Activated T-cell treated with anti-CD3 and anti-CD28 coated beads for 1 hour (primary cell): ENCODE results near the gene NBL1.

Experiments
- DNase-seq: peaks from one replicate; pipeline ENCODE4 v3.0.0-alpha.2; 2020; ENCODE audit warnings: low read depth

NBL1 gene

DNA sequence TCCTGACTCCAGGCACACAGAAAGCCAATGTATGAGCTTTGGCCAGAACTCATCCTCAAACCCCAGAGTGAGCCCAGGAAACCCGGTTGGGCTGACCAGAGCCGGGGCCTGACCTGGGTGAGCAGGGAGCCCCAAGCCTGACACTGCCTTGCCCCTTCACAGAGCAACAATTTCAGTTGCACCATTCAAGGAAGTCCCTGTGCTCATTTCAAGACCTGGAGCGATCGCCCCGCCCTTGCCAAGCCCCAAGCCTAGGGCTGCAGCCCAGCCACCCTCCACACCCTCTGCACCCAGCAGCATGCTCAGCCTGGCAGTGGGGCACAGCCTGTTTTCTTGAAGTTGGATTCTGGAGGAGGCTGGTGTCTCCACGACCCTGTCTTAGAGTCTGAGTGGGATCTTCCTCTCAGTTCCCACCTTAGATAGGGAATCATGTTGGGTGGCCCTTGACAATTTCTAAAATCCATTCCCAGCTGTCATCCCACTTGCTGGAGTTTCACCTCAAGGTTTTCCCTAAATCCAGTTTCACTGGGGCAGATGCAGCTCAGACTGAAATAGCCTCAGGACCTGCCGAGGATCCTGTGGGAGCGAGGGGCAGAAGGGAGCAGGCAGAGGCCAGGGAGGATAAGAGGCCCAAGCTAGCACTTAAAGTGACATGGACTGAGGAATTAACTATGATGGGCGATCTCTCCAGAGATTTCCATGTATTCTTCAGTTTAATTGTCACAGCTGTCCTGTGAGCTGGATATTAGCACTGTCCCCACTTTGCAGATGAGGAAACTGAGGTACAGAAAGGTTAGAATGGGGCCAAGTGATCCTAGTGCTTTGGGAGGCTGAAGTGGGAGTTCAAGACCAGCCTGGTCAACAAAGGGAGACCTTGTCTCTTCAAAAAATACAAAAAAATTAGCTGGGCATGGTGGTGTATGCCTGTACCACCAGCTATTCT is 2.5 kb downstream of the NBL1 start:
- no peak for DNase-seq

DNA sequence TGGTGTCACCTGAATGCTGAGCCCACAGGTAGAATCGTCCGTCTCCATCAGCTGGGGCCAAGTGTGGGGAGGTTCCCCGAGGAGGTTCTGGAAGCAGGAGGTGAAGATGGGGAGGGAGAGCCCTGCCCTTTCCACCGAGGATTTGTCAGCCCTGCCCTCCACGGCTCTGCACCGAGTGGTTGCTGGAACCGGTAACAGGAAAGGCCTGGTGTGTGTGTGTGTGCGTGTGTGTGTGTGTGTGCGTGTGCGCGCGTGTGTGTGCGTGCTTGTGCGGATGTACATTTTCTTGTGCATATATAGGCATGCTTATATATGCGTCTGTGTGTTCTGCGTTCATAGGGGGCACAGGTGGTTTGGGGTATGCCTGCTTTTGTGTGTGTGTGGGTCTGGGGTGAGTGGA is 3.5 kb downstream of the NBL1 start:
- DNase-seq = no peak

DNA sequence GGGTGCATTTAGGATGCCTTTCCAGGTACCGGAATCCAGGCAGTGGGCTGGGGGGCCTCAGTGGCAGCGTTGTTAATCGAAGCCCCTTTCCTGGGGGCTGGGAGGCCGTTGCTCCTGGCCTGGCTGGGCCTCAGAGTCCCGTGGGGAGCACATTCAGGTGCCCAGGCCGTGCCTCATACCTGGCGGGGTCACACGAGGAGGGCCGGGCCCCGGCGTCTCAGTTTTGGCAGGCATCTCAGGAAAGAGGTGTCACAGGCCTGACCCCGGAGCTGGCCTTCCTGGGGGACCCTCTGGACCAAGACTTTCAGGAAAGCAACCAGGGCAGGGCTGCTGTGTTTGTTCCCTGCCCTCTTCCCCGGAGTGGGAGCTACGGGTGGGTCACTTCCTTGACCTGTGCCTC is 4.1 kb downstream of the NBL1 start:
- no peak for DNase-seq

DNA sequence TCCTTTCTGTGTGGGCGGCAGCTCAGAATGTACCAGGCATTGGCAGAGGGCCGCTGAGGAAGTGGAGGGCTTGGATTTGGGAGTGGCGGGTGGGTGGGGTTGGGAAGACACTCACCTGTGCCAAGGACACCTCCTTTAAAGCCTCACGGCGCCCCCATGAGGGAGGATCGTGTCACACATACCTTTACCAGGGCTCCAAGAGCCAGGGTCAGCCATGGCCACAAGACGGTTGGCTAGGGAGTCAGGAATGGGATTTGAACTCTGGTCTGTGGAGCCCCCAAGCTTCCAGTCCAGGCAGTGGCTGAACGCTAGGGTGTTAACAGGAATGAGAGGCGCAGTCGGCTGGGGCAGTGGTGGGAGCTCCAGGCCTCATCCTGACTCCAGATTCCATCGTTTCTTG is 4.6 kb downstream of the NBL1 start:
- DNase-seq = no peak

DNA sequence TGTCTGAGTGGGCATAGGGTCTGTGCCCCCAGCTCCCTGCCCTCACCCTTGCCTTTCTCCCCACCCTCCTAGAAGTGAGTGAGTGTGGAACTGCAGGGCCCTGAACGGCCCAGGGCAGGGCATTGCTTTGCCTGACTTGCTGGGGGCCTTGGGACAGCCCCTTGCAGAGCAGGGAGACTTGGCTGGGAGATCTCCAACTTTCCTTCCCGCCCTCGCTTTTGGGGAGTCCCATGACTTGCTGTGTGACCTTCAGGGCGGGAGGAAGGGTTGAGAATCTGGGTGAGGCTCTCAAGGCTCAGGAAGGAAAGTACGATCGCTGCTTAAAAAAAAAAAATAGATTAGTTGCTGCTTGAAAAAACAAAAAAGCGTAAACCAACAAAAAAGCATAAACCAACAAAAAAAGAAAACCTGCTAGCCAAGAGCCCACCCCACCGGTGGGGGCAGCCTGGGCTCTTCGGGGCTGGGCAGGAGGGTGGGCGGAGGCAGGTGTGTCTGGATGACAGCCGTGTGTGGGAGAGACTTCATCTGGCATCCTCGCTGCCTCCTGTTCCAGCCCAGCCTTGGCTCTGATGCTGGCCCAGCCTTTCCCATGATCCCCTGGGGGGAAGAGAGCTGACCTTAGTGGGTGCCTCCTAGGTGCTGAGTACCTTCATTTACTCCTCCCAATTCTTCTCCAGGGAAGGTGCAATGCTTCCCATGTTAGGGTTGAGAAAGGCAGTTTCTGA is 6.5 kb downstream of the NBL1 start:
- DNase-seq = no peak

DNA sequence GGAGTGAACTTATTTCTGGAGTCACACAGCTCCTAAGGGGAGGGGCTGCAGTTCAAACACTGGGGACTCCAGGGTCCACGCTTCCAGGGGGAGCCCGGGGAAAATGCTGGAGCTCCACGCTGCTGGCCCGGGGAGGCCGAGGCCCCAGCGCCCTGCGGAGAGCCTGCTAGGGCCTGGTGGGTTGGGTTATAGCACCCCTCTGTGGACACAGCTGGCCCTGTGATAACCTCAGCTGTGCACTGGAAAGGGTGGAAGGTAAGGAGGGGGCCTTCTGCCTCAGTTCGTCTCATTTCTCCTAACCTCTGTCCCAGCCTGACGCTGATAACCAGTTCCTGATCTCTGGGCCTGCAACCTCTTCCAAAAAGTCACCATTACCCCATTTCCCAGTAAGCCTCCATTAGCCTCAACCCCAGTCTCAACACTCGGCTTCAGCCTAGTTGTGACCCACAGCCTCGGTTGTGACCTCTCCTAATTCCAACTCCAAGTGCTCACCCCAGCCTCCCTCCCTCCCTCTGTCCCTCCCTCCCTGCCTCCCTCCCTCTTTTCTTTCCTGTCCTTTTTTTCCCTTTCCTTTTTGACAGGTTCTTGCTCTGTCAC is 7.1 kb downstream of the NBL1 start:
- DNase-seq = no peak

DNA sequence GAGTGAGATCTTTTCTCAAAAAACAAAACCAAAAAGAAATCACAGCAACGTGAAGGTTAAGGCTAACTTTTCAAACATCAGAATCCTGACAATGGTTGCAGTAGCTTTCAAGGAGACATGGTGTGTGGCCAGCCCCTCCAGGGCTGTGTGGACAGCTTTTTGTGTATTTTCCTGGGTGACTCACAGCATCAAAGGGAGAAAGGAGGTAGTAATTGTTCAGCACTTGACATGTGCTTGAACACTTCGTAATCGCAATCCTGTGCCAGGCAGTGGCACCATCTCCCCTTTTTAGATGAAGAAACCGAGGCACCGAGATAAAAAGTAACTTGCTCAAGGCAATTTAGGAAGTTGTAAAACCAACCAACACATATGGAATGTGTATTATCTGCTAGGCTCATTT is 10.3 kb downstream of the NBL1 start:
- no peak for DNase-seq

DNA sequence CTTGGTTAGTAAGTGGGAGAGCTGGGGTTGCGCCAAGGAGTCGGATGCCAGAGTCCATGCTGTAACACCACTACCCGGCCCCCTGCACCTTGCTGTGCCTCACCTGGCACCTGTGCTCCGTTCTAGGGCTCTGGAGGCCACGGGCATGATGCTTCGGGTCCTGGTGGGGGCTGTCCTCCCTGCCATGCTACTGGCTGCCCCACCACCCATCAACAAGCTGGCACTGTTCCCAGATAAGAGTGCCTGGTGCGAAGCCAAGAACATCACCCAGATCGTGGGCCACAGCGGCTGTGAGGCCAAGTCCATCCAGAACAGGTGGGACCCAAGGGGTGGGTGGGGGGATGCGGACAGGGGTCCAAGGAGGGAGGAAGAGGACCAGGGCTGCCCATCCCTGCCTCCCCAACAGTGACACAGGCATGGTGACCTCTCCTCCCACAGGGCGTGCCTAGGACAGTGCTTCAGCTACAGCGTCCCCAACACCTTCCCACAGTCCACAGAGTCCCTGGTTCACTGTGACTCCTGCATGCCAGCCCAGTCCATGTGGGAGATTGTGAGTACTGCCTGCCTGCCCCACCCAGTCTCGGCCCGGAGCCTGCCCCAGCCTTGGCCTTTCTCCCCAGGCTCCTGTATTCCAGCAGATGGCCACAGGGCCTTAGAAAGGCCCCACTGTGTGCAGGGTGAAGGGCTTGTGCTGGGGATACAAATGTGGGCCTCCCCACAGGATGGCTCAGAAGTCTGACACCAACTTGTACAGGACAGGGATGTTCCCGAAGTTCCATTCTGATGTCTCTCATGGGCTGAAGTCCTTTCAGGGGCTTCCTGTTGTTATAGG is 11.0 kb downstream of the NBL1 start:
- no peak for DNase-seq

DNA sequence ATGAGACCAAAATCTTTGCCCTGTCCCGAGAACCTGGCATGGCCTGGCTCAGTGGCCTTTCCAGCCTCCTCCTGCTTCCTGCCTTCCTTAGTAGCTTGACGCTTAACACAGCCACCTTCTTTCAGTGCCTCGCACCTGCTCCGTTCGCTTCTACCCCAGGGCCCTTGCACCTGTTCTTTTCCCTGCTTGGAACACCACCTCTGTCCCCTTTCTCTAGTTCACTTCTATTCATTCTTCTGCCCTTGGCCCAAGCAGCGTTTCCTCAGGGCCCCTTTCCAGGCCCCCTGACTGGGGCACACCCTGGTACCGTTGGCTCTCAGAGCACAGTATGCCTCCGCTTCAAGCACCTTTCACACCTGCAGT is 11.6 kb downstream of the NBL1 start:
- no peak for DNase-seq

DNA sequence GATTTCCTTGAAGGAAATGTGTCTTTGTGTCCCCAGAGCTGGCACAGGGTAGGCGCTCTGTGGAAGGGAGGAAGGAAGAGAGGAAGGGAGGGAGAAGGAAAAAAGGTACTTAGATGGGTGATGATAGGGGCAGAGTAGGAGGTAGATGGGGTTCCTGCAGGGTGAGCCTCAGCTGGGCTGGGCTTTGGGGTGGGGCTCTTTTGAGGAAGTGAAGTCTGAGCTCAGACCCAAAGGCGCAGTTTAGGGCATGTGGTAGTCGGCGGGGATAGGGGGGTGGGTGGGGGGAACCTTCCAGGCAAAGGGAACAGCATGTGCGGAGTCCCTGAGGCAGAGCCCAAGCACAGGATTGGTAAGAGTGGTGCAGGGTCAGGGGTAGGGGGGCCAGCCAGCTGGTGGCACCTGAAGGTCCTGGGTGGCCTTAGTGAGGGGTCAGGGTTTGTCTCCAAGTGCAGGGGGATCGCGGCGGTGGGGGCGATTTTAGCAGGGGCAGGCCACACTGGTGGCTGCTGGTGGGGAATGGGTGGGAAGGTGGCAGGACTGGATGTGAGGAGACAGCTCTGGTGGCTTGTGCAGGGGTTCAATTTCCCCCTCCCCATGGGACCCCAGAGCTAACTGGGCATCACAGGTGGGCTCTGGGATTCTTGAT is 12.1 kb downstream of the NBL1 start:
- DNase-seq = no peak

DNA sequence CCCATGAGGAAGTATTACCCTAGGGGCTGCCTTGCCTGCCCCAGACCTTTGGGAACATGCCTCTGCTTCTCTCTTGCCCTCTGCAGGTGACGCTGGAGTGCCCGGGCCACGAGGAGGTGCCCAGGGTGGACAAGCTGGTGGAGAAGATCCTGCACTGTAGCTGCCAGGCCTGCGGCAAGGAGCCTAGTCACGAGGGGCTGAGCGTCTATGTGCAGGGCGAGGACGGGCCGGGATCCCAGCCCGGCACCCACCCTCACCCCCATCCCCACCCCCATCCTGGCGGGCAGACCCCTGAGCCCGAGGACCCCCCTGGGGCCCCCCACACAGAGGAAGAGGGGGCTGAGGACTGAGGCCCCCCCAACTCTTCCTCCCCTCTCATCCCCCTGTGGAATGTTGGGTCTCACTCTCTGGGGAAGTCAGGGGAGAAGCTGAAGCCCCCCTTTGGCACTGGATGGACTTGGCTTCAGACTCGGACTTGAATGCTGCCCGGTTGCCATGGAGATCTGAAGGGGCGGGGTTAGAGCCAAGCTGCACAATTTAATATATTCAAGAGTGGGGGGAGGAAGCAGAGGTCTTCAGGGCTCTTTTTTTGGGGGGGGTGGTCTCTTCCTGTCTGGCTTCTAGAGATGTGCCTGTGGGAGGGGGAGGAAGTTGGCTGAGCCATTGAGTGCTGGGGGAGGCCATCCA is 12.8 kb downstream of the NBL1 start:
- DNase-seq = no peak

DNA sequence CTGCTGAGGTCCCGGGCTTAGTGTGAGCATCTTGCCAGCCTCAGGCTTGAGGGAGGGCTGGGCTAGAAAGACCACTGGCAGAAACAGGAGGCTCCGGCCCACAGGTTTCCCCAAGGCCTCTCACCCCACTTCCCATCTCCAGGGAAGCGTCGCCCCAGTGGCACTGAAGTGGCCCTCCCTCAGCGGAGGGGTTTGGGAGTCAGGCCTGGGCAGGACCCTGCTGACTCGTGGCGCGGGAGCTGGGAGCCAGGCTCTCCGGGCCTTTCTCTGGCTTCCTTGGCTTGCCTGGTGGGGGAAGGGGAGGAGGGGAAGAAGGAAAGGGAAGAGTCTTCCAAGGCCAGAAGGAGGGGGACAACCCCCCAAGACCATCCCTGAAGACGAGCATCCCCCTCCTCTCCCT is 13.4 kb downstream of the NBL1 start:
- DNase-seq = no peak

DNA sequence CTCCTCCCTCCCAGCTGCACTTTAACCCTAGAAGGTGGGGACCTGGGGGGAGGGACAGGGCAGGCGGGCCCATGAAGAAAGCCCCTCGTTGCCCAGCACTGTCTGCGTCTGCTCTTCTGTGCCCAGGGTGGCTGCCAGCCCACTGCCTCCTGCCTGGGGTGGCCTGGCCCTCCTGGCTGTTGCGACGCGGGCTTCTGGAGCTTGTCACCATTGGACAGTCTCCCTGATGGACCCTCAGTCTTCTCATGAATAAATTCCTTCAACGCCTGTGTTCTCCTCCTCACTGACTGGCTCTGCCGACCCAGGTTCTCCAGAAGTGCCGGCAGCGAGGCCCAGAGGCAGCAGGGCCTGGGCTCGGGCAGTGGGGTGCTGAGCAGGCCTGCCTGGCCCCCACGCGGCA is 14.1 kb downstream of the NBL1 start:
- no peak for DNase-seq

DNA sequence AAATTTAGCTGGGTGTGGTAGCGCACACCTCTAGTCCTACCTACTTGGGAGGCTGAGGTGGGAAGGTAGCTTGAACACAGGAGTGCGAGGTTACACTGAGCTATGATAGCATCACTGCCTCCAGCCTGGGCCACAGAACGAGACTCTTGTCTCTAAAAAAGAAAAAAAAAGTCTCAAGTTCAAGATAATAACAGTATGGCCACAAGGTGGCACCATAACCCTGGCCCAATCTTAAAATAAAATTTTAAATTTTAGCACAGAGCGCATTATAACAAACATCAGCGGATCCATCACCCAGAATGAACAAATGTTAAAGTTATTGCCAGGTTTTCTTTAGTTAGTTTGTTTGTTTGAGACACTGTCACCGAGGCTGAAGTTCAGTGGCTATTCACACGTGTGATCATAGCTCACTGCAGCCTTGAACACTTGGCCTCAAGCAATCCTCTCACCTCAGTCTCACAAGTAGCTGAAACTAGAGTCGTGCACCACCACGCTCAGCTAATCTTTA is 17.7 kb downstream of the NBL1 start:
- DNase-seq = peak; percentile 44

DNA sequence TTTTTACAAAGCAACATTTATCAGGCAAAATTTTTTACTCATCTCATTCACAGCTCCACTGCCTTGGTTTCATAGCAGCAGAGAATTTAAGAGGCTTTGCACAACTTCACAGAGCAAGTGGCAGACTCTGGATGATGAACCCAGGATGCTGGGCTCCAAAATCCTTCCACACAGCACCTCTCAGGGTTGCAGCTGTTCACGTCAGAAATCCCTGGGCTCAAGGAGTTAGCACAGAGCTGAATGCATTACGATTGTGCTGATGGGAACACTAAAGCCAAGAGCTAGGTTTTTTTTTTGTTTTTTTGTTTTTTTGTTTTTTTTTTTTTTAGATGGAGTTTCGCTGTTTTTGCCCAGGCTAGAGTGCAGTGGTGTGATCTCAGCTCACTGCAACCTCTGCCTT is 18.2 kb downstream of the NBL1 start:
- no peak for DNase-seq

DNA sequence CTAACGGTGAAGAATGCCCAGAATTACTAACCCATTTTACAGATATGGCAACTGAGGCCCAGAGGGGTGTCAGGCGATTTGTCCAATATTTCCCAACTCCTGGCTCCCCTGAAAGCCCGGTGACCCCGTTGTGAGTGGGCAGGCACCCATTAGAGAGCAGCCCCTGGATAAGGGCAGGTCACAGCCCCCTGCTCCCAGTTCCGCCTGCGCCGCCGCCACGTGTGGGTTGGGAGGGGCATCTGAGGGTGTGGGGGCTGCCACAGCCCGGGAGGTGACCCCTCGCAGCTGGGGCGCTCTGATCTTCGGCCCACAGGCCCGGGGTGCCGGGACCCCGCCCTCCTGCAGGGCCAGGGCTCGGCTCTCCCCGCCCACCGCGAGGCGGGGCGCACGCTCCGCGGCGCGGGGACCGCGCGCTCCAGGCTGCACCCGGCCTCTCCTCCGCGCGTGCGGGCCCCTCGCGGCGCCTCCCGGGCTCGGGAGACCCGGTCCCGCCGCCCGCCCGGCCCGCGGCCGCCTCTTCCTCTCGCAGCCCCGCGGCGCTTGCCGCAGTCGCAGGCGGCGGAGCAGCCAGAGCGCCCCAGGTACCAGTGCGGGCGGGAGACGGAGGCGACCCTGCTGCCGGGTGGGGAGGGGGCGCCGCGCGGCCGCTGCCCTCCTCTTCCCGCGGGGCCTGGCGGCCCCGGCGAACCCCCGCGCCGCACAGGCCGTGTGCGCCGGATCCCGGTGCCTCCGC is 20.5 kb downstream of the NBL1 start, which contains the start of gene HTR6:
Gene HTR6 (plus strand): TSS at position 423 of the 733 bp plus-strand sequence. CDS start 879 bp downstream, outside the sequence.
- DNase-seq = no peak

DNA sequence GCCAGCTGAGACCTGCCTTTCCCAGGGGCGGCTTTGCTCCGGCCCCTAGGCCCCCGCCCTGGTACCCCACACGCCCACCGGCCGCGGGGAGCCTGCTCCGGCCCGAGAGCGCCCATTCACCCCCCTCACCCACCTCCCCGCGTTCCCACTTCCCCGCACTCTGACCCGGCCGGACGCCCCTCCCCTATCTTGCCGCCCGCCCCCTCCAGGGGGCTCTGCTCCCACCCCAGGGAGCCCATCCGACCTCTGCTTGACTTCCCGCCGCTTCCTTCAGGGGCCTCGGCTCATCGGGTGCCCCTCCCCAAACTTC is 21.0 kb downstream of the NBL1 start:
- no peak for DNase-seq

DNA sequence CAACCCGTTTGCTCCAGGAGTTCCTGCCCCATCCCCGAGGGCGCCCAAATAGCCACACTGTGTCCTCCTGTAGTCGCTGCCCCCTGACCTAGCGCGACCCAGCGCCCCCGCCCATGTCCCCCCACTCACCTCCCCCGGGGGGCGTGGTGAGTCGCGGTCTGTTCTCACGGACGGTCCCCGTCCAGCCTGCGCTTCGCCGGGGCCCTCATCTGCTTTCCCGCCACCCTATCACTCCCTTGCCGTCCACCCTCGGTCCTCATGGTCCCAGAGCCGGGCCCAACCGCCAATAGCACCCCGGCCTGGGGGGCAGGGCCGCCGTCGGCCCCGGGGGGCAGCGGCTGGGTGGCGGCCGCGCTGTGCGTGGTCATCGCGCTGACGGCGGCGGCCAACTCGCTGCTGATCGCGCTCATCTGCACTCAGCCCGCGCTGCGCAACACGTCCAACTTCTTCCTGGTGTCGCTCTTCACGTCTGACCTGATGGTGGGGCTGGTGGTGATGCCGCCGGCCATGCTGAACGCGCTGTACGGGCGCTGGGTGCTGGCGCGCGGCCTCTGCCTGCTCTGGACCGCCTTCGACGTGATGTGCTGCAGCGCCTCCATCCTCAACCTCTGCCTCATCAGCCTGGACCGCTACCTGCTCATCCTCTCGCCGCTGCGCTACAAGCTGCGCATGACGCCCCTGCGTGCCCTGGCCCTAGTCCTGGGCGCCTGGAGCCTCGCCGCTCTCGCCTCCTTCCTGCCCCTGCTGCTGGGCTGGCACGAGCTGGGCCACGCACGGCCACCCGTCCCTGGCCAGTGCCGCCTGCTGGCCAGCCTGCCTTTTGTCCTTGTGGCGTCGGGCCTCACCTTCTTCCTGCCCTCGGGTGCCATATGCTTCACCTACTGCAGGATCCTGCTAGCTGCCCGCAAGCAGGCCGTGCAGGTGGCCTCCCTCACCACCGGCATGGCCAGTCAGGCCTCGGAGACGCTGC is 21.7 kb downstream of the NBL1 start:
- no peak for DNase-seq

DNA sequence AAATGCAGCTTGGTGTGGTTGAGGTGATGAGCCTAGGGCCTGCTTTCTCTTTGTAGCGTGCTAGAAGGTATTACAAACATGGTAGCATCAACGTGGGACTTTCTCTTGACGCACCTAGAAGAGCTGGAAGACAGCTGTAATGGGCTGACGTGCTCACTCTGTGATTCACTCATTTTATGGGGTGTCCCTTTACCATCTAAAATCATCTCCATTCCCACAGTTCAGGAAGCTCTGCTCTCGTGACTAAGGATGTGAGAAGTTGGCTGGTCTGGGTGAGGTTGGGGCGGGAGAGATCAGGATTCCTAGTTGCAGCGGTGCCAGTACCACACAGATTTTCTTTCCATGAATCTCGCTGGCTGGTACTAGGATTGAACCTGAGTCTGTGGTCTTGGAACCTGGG is 24.8 kb downstream of the NBL1 start:
- no peak for DNase-seq
